Activated naive CD4-positive, alpha-beta T cell treated with anti-CD3 and anti-CD28 coated beads, Interleukin-2, amount 50 U/mL, for 24 hours (primary cell): ENCODE results near the gene WDR88.
"Not testable (repeated sequence)": the region's sequence is repeated elsewhere in the genome, so short reads cannot be mapped to it uniquely, and the experiment has no call there.

Experiments used
- H3K27ac Mint-ChIP-seq: one replicate; pipeline ENCODE4 v1.8.0; 2021; ENCODE audit warnings: mild to moderate bottlenecking, mixed read lengths
- H3K27me3 Mint-ChIP-seq: one replicate; pipeline ENCODE4 v1.8.0; 2021; ENCODE audit warnings: mixed read lengths
- H3K36me3 Mint-ChIP-seq: one replicate; pipeline ENCODE4 v1.8.0; 2021; ENCODE audit warnings: mixed read lengths
- H3K4me1 Mint-ChIP-seq: one replicate; pipeline ENCODE4 v1.8.0; 2021; ENCODE audit warnings: mixed read lengths
- H3K4me3 Mint-ChIP-seq: one replicate; pipeline ENCODE4 v1.8.0; 2021; ENCODE audit warnings: mild to moderate bottlenecking, mixed read lengths
- H3K9me3 Mint-ChIP-seq: one replicate; pipeline ENCODE4 v1.8.0; 2021; ENCODE audit warnings: mixed read lengths

Gene WDR88

GRCh38 chr19:33117501-33117900, 14.4 kb upstream of the WDR88 start:
- Mint-ChIP-seq H3K4me3 (no peak overlapping the region), H3K27me3 (no peaks in the 10 kb centered on the region), H3K36me3 (peaks cover 14% of the 10 kb centered on the region), H3K27ac (no peak overlapping the region), H3K9me3 (no peaks in the 10 kb centered on the region), H3K4me1 (no peaks in the 10 kb centered on the region)

- Mint-ChIP-seq H3K4me3 (no peak overlapping the region), H3K4me1 (no peaks in the 10 kb centered on the region), H3K27ac (no peak overlapping the region), H3K27me3 (no peaks in the 10 kb centered on the region), H3K36me3 (peaks cover 14% of the 10 kb centered on the region), H3K9me3 (no peaks in the 10 kb centered on the region)
These were observed 13.3 kb upstream of the WDR88 start for GRCh38 chr19:33118643-33119042.

GRCh38 chr19:33124207-33125098, 7.5 kb upstream of the WDR88 start:
- Mint-ChIP-seq H3K27ac (no peak overlapping the region), H3K27me3 (no peaks in the 10 kb centered on the region), H3K4me1 (peaks cover 8% of the 10 kb centered on the region), H3K9me3 (no peaks in the 10 kb centered on the region), H3K36me3 (peaks cover 16% of the 10 kb centered on the region), H3K4me3 (no peak overlapping the region)

GRCh38 chr19:33125929-33126388, 6.0 kb upstream of the WDR88 start:
- Mint-ChIP-seq H3K27me3 (no peaks in the 10 kb centered on the region), H3K4me3 (no peak overlapping the region), H3K27ac (no peak overlapping the region), H3K9me3 (no peaks in the 10 kb centered on the region), H3K4me1 (peaks cover 8% of the 10 kb centered on the region), H3K36me3 (peaks cover 17% of the 10 kb centered on the region)

- H3K36me3 Mint-ChIP-seq: peaks cover 17% of the 10 kb centered on the region
- H3K4me3 Mint-ChIP-seq, H3K9me3 Mint-ChIP-seq, H3K27ac Mint-ChIP-seq, H3K4me1 Mint-ChIP-seq, H3K27me3 Mint-ChIP-seq: not testable (repeated sequence)
These were observed 5.2 kb upstream of the WDR88 start for GRCh38 chr19:33126712-33127111.

GRCh38 chr19:33129901-33130300, 2.0 kb upstream of the WDR88 start:
- H3K4me1 Mint-ChIP-seq: peaks cover 10% of the 10 kb centered on the region
- no peaks in the 10 kb centered on the region for H3K9me3 Mint-ChIP-seq
- H3K27me3 Mint-ChIP-seq: no peaks in the 10 kb centered on the region
- peak overlapping the region; percentile 30 for H3K27ac Mint-ChIP-seq
- no peak overlapping the region for H3K4me3 Mint-ChIP-seq
- H3K36me3 Mint-ChIP-seq: peaks cover 14% of the 10 kb centered on the region

GRCh38 chr19:33130433-33130832, 1.5 kb upstream of the WDR88 start:
- H3K27me3 Mint-ChIP-seq: no peaks in the 10 kb centered on the region
- H3K9me3 Mint-ChIP-seq: no peaks in the 10 kb centered on the region
- peaks cover 12% of the 10 kb centered on the region for H3K36me3 Mint-ChIP-seq
- no peak overlapping the region for H3K4me3 Mint-ChIP-seq
- H3K4me1 Mint-ChIP-seq: peaks cover 15% of the 10 kb centered on the region
- peak overlapping the region; percentile 35 for H3K27ac Mint-ChIP-seq

- H3K4me3 Mint-ChIP-seq: no peak overlapping the region
- H3K27ac Mint-ChIP-seq: no peak overlapping the region
These were observed 511 bp downstream of the WDR88 start for GRCh38 chr19:33132425-33132824.

GRCh38 chr19:33133438-33134031, 1.6 kb downstream of the WDR88 start:
- Mint-ChIP-seq H3K4me1 (peaks cover 7% of the 10 kb centered on the region), H3K27ac (no peak overlapping the region), H3K4me3 (no peak overlapping the region), H3K36me3 (peaks cover 7% of the 10 kb centered on the region), H3K9me3 (no peaks in the 10 kb centered on the region), H3K27me3 (no peaks in the 10 kb centered on the region)

More at GRCh38 chr19:33132425-33132824, 511 bp downstream of the WDR88 start:
- no peaks in the 10 kb centered on the region for H3K9me3 Mint-ChIP-seq
- H3K27me3 Mint-ChIP-seq: no peaks in the 10 kb centered on the region
- H3K36me3 Mint-ChIP-seq: peaks cover 8% of the 10 kb centered on the region
- peaks cover 7% of the 10 kb centered on the region for H3K4me1 Mint-ChIP-seq

GRCh38 chr19:33134571-33135041, 2.7 kb downstream of the WDR88 start:
- no peaks in the 10 kb centered on the region for H3K9me3 Mint-ChIP-seq
- H3K4me1 Mint-ChIP-seq: peaks cover 7% of the 10 kb centered on the region
- H3K27ac Mint-ChIP-seq: no peak overlapping the region
- peak overlapping the region; percentile 71 for H3K4me3 Mint-ChIP-seq
- H3K27me3 Mint-ChIP-seq: no peaks in the 10 kb centered on the region
- H3K36me3 Mint-ChIP-seq: peaks cover 2% of the 10 kb centered on the region

GRCh38 chr19:33139165-33139564, 7.3 kb downstream of the WDR88 start:
- no peaks in the 10 kb centered on the region for H3K36me3 Mint-ChIP-seq
- H3K27me3 Mint-ChIP-seq: no peaks in the 10 kb centered on the region
- H3K9me3 Mint-ChIP-seq: no peaks in the 10 kb centered on the region
- peaks cover 12% of the 10 kb centered on the region for H3K4me1 Mint-ChIP-seq
- no peak overlapping the region for H3K4me3 Mint-ChIP-seq
- H3K27ac Mint-ChIP-seq: no peak overlapping the region

GRCh38 chr19:33143897-33144405, 12.0 kb downstream of the WDR88 start:
- no peaks in the 10 kb centered on the region for H3K36me3 Mint-ChIP-seq
- no peak overlapping the region for H3K27ac Mint-ChIP-seq
- H3K9me3 Mint-ChIP-seq: no peaks in the 10 kb centered on the region
- no peak overlapping the region for H3K4me3 Mint-ChIP-seq
- H3K4me1 Mint-ChIP-seq: peaks cover 5% of the 10 kb centered on the region
- H3K27me3 Mint-ChIP-seq: no peaks in the 10 kb centered on the region

- Mint-ChIP-seq H3K27me3 (no peaks in the 10 kb centered on the region), H3K4me1 (peaks cover 5% of the 10 kb centered on the region), H3K4me3 (no peak overlapping the region), H3K27ac (no peak overlapping the region), H3K9me3 (no peaks in the 10 kb centered on the region), H3K36me3 (no peaks in the 10 kb centered on the region)
These were observed 14.3 kb downstream of the WDR88 start for GRCh38 chr19:33146209-33146608.

- Mint-ChIP-seq H3K36me3 (no peaks in the 10 kb centered on the region), H3K4me3 (no peak overlapping the region), H3K4me1 (peaks cover 5% of the 10 kb centered on the region), H3K27ac (no peak overlapping the region), H3K9me3 (no peaks in the 10 kb centered on the region), H3K27me3 (no peaks in the 10 kb centered on the region)
These were observed 15.6 kb downstream of the WDR88 start for GRCh38 chr19:33147538-33147937.

- H3K4me3 Mint-ChIP-seq: no peak overlapping the region
- H3K36me3 Mint-ChIP-seq: no peaks in the 10 kb centered on the region
- H3K27me3 Mint-ChIP-seq: no peaks in the 10 kb centered on the region
- H3K9me3 Mint-ChIP-seq: no peaks in the 10 kb centered on the region
- no peaks in the 10 kb centered on the region for H3K4me1 Mint-ChIP-seq
- no peak overlapping the region for H3K27ac Mint-ChIP-seq
These were observed 19.1 kb downstream of the WDR88 start for GRCh38 chr19:33150852-33151518.
